Peyer's patch (tissue), 4 donors: Measurements from ENCODE around the gene ZBTB25.

Experiments used
- CTCF ChIP-seq, 6 experiments: fragments of 450-650 bp in 4 of 6; fragments of 200-600 bp in 2 of 6; sonication (generic) in 1 of 6; IDR thresholded peaks; one replicate each; pipeline ENCODE4 v1.5.1; 2017 to 2019; ENCODE audit warnings: antibody characterized with exemption in 6 of 6, mild to moderate bottlenecking in 3 of 6, moderate library complexity in 1 of 6
- POLR2A ChIP-seq, 2 donors: fragments of 450-650 bp; IDR thresholded peaks; one replicate each; pipeline ENCODE4 v1.5.1; 2017; ENCODE audit warnings: antibody characterized with exemption in 2 of 2, mild to moderate bottlenecking in 2 of 2, moderate library complexity in 2 of 2

GRCh38 chr14:64520699-64521098 is 17.1 kb upstream of the ZBTB25 start:
- TF ChIP-seq CTCF (IDR thresholded peaks at IDR 0.05) (no peak), POLR2A (IDR thresholded peaks at IDR 0.05) (no peak)
